Esophagus muscularis mucosa (tissue), 4 donors: Measurements from ENCODE around the gene TMCO6.

Experiments used
- EP300 ChIP-seq: sonication (generic); formaldehyde crosslinking; IDR thresholded peaks from one replicate; pipeline ENCODE4 v1.6.1; 2017; ENCODE audit warnings: antibody characterized with exemption
- POLR2A ChIP-seq: fragments of 450-650 bp; IDR thresholded peaks from one replicate; pipeline ENCODE4 v1.6.1; 2017; ENCODE audit warnings: antibody characterized with exemption, moderate library complexity, mild to moderate bottlenecking, low read depth
- POLR2AphosphoS5 ChIP-seq, 2 donors: sonication (generic); formaldehyde crosslinking; IDR thresholded peaks; one replicate each; pipeline ENCODE4 v1.6.1; 2017; ENCODE audit warnings: antibody characterized with exemption in 2 of 2
- TF ChIP-seq, protein P1 (sequence below), 3 experiments: fragments of 200-600 bp in 2 of 3; fragments of 450-650 bp in 1 of 3; sonication (generic) in 2 of 3; IDR thresholded peaks; one replicate each; pipeline ENCODE4 v1.5.1; 2017 to 2019; ENCODE audit warnings: antibody characterized with exemption in 3 of 3, mild to moderate bottlenecking in 2 of 3, moderate library complexity in 1 of 3

DNA sequence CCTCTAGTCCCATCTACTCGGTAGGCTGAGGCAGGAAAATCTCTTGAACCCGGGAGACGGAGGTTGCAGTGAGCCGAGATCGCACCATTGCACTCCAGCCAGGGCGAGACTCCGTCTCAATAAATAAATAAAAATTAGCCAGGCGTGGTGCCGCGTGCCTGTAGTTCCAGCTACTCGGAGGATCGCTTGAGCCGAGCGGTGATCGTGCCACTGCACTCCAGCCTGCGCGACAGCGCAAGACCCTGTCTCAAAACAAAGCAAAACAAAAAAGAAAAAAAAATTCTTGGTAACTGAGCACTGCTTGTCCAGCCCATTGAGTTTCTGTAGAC lies 24.7 kb downstream of the TMCO6 start:
- no peak for TF ChIP-seq POLR2A
- TF ChIP-seq, protein P1, sequence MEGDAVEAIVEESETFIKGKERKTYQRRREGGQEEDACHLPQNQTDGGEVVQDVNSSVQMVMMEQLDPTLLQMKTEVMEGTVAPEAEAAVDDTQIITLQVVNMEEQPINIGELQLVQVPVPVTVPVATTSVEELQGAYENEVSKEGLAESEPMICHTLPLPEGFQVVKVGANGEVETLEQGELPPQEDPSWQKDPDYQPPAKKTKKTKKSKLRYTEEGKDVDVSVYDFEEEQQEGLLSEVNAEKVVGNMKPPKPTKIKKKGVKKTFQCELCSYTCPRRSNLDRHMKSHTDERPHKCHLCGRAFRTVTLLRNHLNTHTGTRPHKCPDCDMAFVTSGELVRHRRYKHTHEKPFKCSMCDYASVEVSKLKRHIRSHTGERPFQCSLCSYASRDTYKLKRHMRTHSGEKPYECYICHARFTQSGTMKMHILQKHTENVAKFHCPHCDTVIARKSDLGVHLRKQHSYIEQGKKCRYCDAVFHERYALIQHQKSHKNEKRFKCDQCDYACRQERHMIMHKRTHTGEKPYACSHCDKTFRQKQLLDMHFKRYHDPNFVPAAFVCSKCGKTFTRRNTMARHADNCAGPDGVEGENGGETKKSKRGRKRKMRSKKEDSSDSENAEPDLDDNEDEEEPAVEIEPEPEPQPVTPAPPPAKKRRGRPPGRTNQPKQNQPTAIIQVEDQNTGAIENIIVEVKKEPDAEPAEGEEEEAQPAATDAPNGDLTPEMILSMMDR (IDR thresholded peaks at IDR 0.05) = no peak
- TF ChIP-seq EP300 = no peak
- no peak for TF ChIP-seq POLR2AphosphoS5 (IDR thresholded peaks at IDR 0.05)
